Keratinocyte (primary cell): ENCODE measurements around the gene GPATCH2.

Source experiments
- EZH2 ChIP-seq: IDR thresholded peaks from one replicate; pipeline ENCODE4 v1.6.1; 2012; ENCODE audit warnings: inconsistent platforms, mild to moderate bottlenecking, low read length, moderate library complexity
- TF ChIP-seq, protein P1 (sequence below), 3 experiments: IDR thresholded peaks in 1 of 3; conservative IDR thresholded peaks in 1 of 3; optimal IDR thresholded peaks in 1 of 3; 2 replicates in 2 of 3; 3 replicates in 1 of 3; pipeline versions ENCODE3 to v1.5.1; 2011; ENCODE audit warnings: low read length in 3 of 3, mild to moderate bottlenecking in 3 of 3, moderate library complexity in 2 of 3, control low read depth in 1 of 3, inconsistent platforms in 1 of 3; ENCODE audit not compliant: insufficient read depth in 2 of 3; ENCODE audit errors: extremely low read depth in 1 of 3

DNA sequence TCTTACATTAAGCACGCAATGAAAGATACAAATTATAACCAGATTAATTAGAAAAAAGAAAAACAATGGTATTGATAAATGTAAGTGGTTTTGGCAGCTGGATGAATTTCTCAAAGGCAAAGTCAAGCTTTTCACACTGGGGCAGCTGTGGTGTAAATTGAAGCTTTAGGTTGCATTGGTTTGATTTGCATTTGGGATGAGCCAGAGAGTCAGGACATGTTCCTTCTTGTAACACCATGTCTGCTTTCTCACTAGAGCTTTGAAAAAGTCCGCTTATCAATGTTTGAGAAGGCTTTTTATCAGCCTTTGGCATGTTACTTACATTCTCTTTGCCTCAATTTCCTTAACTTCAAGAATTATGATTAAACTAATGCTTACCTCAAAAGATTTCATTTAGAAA is 173.9 kb downstream of the GPATCH2 start:
- TF ChIP-seq, protein P1, sequence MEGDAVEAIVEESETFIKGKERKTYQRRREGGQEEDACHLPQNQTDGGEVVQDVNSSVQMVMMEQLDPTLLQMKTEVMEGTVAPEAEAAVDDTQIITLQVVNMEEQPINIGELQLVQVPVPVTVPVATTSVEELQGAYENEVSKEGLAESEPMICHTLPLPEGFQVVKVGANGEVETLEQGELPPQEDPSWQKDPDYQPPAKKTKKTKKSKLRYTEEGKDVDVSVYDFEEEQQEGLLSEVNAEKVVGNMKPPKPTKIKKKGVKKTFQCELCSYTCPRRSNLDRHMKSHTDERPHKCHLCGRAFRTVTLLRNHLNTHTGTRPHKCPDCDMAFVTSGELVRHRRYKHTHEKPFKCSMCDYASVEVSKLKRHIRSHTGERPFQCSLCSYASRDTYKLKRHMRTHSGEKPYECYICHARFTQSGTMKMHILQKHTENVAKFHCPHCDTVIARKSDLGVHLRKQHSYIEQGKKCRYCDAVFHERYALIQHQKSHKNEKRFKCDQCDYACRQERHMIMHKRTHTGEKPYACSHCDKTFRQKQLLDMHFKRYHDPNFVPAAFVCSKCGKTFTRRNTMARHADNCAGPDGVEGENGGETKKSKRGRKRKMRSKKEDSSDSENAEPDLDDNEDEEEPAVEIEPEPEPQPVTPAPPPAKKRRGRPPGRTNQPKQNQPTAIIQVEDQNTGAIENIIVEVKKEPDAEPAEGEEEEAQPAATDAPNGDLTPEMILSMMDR (optimal IDR thresholded peaks at IDR 0.05 in 1 of 3, IDR thresholded peaks at IDR 0.05 in 1 of 3, conservative IDR thresholded peaks at IDR 0.05 in 1 of 3; ENCODE audit: extremely low read depth in 1 of 3, insufficient read depth in 2 of 3, low read length in 3 of 3): no peak
- no peak for TF ChIP-seq EZH2
